Psoas muscle (tissue), 8 donors: ENCODE data around the gene SPG21. TPM values are rescaled to one million over a fixed set of nuclear protein-coding genes. Genes with fewer than 3 reads are reported as not detected.

Experiments used
- ATAC-seq, 4 donors: fragments of 200-7000 bp; cut with Tn5 transposase; one replicate each; pipeline ENCODE4 v1.9.1; 2020; ENCODE audit warnings: moderate library complexity in 3 of 4, mild to moderate bottlenecking in 2 of 4
- DNase-seq, 2 donors: peaks; one replicate each; pipeline ENCODE4 v3.0.0-alpha.2; 2020
- H3K27ac ChIP-seq: fragments of 200-600 bp; one replicate; pipeline ENCODE4 v1.8.0; 2022
- H3K27me3 ChIP-seq, 3 donors: fragments of 200-600 bp in 1 of 3; one replicate each; pipeline versions ENCODE4 v1.6.1 to v1.8.0; 2013 to 2022; ENCODE audit warnings: low read length in 2 of 3, mild to moderate bottlenecking in 2 of 3, moderate library complexity in 1 of 3; ENCODE audit not compliant: insufficient read depth in 3 of 3
- H3K36me3 ChIP-seq, 2 donors: fragments of 200-600 bp in 1 of 2; one replicate each; pipeline versions ENCODE4 v1.6.1 to v1.8.0; 2013 to 2022; ENCODE audit warnings: low read depth in 1 of 2, mild to moderate bottlenecking in 1 of 2, moderate library complexity in 1 of 2; ENCODE audit not compliant: insufficient read depth in 1 of 2
- H3K4me1 ChIP-seq: fragments of 200-600 bp; one replicate; pipeline ENCODE4 v1.8.0; 2022
- H3K4me3 ChIP-seq: fragments of 200-600 bp; one replicate; pipeline ENCODE4 v1.8.0; 2022; ENCODE audit warnings: mild to moderate bottlenecking
- H3K9me3 ChIP-seq: fragments of 200-600 bp; one replicate; pipeline ENCODE4 v1.8.0; 2022
- WGBS, 3 donors: extraction: QIAGEN DNeasy Blood & Tissue Kit; methylation state at CpG; one replicate each; pipeline versions ENCODE4 v1.1.6 to v1.1.7; 2013; 5-methylcytosine and 5-hydroxymethylcytosine counted together
- intact Hi-C, 2 donors: fragments of 100-400 bp; cut with DNase I; formaldehyde crosslinking; loops; one replicate each; pipeline versions ENCODE4 v1.11.0 to v1.14.2; 2022
- polyA plus RNA-seq, 3 donors: library from polyadenylated mRNA; stranded (reverse); fragments of 200-250 nt; gene quantifications; one replicate each; pipeline ENCODE4 v1.2.3, GENCODE V29; 2013
- total RNA-seq, 4 donors: library from RNA; stranded (reverse); fragmentation: NEBNext Ultra II Directional in 2 of 4; extraction: Animal tissue kit (Norgen Biotek cat#: 25700) in 2 of 4; gene quantifications; one replicate each; pipeline versions ENCODE4 v1.2.1 to v1.2.4, GENCODE V29; 2021 to 2023
- TF ChIP-seq, protein P1 (sequence below): fragments of 200-600 bp; IDR thresholded peaks from one replicate; pipeline ENCODE4 v1.8.0; 2022; ENCODE audit warnings: antibody characterized with exemption
- donor health status: healthy with polysubstance abuse.
- donor health status: DM: no; HTN: no; CAD: no; lungs with moderate emphysema.
- donor health status: Bipolar disorder and iron deficiency.
- donor health status: healthy.
- donor health status: DM: yes; HTN: yes; CAD: no.
- donor health status: DM: no; HTN: no; CAD: no.
- donor health status: DM: no; HTN: no; CAD: no.
- donor health status: DM: yes; HTN: yes; CAD: no.

SPG21 gene
- total and polyA plus RNA-seq, 7 donors: 38.6 to 106 (median 58.4) TPM

DNA sequence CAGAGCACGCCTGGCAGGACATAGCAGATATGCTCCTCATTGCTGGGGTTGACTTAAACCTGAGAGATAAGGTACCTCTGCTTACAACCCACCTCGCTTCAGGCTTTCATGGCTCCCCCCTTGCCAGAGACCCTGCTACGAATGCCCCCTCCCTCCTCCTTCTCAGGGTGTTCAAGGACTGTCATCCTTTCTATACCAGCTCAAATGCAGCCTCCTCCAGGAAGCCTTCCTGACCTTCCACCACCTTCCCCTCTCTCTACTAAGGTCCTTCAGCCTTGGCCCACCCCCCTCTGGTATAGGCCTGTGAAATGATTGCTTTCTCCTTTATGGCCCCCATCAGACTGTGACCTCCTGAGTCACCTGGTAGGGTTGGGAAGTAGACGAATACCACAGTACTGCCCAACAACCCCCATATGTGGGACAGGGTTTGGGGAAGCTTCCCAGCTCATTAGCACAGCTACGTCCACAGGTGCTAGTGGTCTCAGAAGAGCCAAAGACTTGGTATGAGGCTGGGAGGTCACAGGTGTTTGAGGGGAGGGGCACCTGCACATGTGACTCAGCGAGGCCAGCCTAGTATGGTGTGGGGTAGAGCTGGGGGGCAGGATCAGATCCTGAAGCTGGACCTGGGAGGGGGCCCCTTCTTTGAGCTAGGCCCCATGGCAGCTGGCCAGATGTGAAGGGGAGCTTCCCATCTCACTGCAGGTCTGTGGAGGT, 46.0 kb downstream of the SPG21 start:
- no peak overlapping the region for H3K27ac ChIP-seq
- no peaks in the 10 kb centered on the region for H3K36me3 ChIP-seq
- WGBS, 3 donors: 90 to 94% (median 92%) methylated on average over 6 of the region's 6 CpGs
- intact Hi-C loops: no loop called here
- H3K4me1 ChIP-seq: no peaks in the 10 kb centered on the region
- DNase-seq (no peak), ATAC-seq (no peak)
- H3K4me3 ChIP-seq: no peak overlapping the region
- TF ChIP-seq, protein P1, sequence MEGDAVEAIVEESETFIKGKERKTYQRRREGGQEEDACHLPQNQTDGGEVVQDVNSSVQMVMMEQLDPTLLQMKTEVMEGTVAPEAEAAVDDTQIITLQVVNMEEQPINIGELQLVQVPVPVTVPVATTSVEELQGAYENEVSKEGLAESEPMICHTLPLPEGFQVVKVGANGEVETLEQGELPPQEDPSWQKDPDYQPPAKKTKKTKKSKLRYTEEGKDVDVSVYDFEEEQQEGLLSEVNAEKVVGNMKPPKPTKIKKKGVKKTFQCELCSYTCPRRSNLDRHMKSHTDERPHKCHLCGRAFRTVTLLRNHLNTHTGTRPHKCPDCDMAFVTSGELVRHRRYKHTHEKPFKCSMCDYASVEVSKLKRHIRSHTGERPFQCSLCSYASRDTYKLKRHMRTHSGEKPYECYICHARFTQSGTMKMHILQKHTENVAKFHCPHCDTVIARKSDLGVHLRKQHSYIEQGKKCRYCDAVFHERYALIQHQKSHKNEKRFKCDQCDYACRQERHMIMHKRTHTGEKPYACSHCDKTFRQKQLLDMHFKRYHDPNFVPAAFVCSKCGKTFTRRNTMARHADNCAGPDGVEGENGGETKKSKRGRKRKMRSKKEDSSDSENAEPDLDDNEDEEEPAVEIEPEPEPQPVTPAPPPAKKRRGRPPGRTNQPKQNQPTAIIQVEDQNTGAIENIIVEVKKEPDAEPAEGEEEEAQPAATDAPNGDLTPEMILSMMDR: no peak
- H3K9me3 ChIP-seq: no peaks in the 10 kb centered on the region
- H3K27me3 ChIP-seq: no peaks in the 10 kb centered on the region

DNA sequence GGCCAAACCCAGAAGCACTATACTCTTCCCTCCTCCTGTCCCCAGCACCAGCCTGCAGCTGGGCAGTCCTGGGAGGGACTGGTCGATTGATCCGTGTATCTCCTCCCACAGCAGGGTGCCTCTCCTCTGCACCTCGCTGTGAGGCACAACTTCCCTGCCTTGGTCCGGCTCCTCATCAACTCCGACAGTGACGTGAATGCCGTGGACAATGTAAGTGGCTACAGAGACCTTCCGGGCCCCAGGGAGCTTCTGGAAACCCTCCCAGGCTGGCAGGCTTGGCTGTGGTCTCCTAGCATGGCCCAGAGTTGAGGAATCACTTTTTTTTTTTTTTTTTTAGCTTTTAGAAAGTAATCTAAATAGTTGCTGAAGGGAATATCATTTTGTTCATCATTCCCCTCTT, 47.4 kb downstream of the SPG21 start:
- ATAC-seq (no peak), DNase-seq (no peak)
- Histone ChIP-seq H3K36me3 (no peaks in the 10 kb centered on the region), H3K4me1 (no peaks in the 10 kb centered on the region), H3K9me3 (no peaks in the 10 kb centered on the region), H3K4me3 (no peak overlapping the region), H3K27ac (no peak overlapping the region), H3K27me3 (no peaks in the 10 kb centered on the region)
- TF ChIP-seq, protein P1: no peak
- WGBS, 3 donors: 57 to 67% (median 64%) methylated on average over 8 of the region's 8 CpGs
- intact Hi-C loops: no loop called here

DNA sequence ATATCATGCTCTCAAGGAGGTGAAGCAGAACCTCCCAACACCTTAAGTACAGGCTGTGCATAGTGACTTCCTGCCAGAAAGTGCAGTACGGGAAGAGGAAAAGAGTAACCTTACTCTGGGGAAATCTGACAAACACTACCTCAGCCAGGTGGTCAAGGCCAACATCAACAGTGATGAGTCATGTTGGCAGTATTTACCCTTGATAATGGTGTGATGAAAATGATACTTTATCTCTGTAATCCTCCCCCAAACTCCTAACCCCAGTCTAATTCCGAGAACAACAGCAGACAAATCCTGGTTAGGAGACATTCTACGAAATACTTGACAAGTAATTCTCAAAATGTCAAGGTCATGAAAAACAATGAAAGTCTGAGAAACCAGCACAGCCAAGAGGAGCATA, 51.5 kb downstream of the SPG21 start:
- intact Hi-C loops: no loop called here
- no peaks in the 10 kb centered on the region for H3K4me1 ChIP-seq
- DNase-seq (no peak), ATAC-seq (no peak)
- TF ChIP-seq, protein P1: no peak
- H3K36me3 ChIP-seq: no peaks in the 10 kb centered on the region
- no peak overlapping the region for H3K4me3 ChIP-seq
- H3K9me3 ChIP-seq: no peaks in the 10 kb centered on the region
- no peak overlapping the region for H3K27ac ChIP-seq
- no peaks in the 10 kb centered on the region for H3K27me3 ChIP-seq
- 57 to 66% (median 60%) methylated on average over 3 of the region's 3 CpGs for WGBS, 3 donors

DNA sequence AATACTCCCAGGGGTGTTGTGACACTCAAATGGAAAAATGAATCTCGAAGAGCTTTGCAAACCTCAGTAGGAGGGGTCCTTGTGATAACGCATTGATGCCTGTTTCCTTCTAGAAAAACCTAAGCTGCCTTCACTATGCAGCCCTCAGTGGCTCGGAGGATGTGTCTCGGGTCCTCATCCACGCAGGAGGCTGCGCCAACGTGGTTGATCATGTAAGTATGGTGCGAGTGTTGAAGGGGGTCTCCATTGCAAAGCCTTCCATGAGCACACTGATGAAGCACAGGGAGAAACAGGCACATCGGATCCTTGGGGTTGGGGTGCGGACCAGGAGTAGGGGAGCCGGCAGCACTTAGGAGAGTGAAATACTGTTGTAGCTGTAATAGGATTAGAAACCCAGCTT, 55.7 kb downstream of the SPG21 start:
- no peak overlapping the region for H3K27ac ChIP-seq
- intact Hi-C loops: no loop called here
- 96 to 99% (median 97%) methylated on average over 11 of the region's 11 CpGs for WGBS, 3 donors
- ATAC-seq (no peak), DNase-seq (no peak)
- no peaks in the 10 kb centered on the region for H3K36me3 ChIP-seq
- no peaks in the 10 kb centered on the region for H3K27me3 ChIP-seq
- no peak overlapping the region for H3K4me3 ChIP-seq
- H3K9me3 ChIP-seq: no peaks in the 10 kb centered on the region
- TF ChIP-seq, protein P1: no peak
- no peaks in the 10 kb centered on the region for H3K4me1 ChIP-seq

DNA sequence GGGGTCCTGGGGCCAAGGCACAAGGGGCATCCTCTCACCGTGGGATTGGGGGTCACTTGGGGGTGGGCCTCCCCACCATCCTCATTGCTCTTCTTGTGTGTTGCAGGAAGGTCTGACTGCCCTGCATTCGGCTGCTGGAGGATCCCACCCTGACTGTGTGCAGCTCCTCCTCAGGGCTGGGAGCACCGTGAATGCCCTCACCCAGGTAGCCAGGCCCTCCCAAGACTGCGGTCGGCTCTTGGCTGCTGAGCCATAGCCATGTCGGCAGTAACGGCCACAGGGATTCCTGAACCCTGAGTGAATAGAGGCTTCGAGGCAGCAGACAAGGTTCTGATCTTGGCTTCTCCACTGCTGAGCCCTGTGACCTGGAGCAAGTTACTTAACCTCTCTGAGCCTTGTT, 58.3 kb downstream of the SPG21 start:
- H3K27ac ChIP-seq: no peak overlapping the region
- no peak overlapping the region for H3K4me3 ChIP-seq
- TF ChIP-seq, protein P1: no peak
- H3K9me3 ChIP-seq: no peaks in the 10 kb centered on the region
- DNase-seq (no peak), ATAC-seq (no peak)
- no peaks in the 10 kb centered on the region for H3K4me1 ChIP-seq
- H3K27me3 ChIP-seq: no peaks in the 10 kb centered on the region
- H3K36me3 ChIP-seq: no peaks in the 10 kb centered on the region
- 88 to 91% (median 91%) methylated on average over 8 of the region's 8 CpGs for WGBS, 3 donors
- intact Hi-C loops: no loop called here
